ENCODE measurements around the gene HOXC9.

Gene HOXC9

GRCh38 chr12:54035568-54036264 is 35.8 kb downstream of the HOXC9 start:
- no peak for FAIRE-seq
- no peak for TF ChIP-seq CTCF (IDR thresholded peaks at IDR 0.05; ENCODE audit: insufficient read depth, missing control alignments)
- DNase-seq (ENCODE audit: insufficient read length, low spot score), result no peak

GRCh38 chr12:54036620-54037359 is 36.8 kb downstream of the HOXC9 start:
- TF ChIP-seq CTCF (IDR thresholded peaks at IDR 0.05; ENCODE audit: insufficient read depth, missing control alignments), result no peak
- no peak for FAIRE-seq
- DNase-seq (ENCODE audit: insufficient read length, low spot score), result no peak

GRCh38 chr12:54037360-54038283 is 37.7 kb downstream of the HOXC9 start:
- DNase-seq (ENCODE audit: insufficient read length, low spot score), result no peak
- FAIRE-seq, result no peak
- no peak for TF ChIP-seq CTCF (IDR thresholded peaks at IDR 0.05; ENCODE audit: insufficient read depth, missing control alignments)

- TF ChIP-seq CTCF (IDR thresholded peaks at IDR 0.05; ENCODE audit: insufficient read depth, missing control alignments), result no peak
- DNase-seq (ENCODE audit: insufficient read length, low spot score), result no peak
- no peak for FAIRE-seq
Observed at GRCh38 chr12:54038284-54038870, 38.4 kb downstream of the HOXC9 start.

GRCh38 chr12:54038871-54039414 is 39.0 kb downstream of the HOXC9 start:
- TF ChIP-seq CTCF (IDR thresholded peaks at IDR 0.05; ENCODE audit: insufficient read depth, missing control alignments), result no peak
- DNase-seq (ENCODE audit: insufficient read length, low spot score), result no peak
- FAIRE-seq, result no peak

- no peak for DNase-seq (ENCODE audit: insufficient read length, low spot score)
- no peak for FAIRE-seq
- no peak for TF ChIP-seq CTCF (IDR thresholded peaks at IDR 0.05; ENCODE audit: insufficient read depth, missing control alignments)
Observed at GRCh38 chr12:54039417-54040147, 39.6 kb downstream of the HOXC9 start.

All from D721Med (cell line).